NCI-H510A treated with DMSO at 0.1 percent for 48 hours (cell line): ENCODE results near the gene OPHN1.
"Not testable (repeated sequence)": the region's sequence is repeated elsewhere in the genome, so short reads cannot be mapped to it uniquely, and the experiment has no call there.

Experiments used
- DNase-seq: peaks from one replicate; lab custom pipeline; 2025; lab: John Stamatoyannopoulos, UW

OPHN1 gene

GRCh38 chrX:68355629-68355920, 77.7 kb downstream of the OPHN1 start:
- DNase-seq = no peak

GRCh38 chrX:68354879-68355628, 78.2 kb downstream of the OPHN1 start:
- DNase-seq = peak; percentile 6

- DNase-seq = no peak
These were observed 88.3 kb downstream of the OPHN1 start for GRCh38 chrX:68345025-68345424.

DNA sequence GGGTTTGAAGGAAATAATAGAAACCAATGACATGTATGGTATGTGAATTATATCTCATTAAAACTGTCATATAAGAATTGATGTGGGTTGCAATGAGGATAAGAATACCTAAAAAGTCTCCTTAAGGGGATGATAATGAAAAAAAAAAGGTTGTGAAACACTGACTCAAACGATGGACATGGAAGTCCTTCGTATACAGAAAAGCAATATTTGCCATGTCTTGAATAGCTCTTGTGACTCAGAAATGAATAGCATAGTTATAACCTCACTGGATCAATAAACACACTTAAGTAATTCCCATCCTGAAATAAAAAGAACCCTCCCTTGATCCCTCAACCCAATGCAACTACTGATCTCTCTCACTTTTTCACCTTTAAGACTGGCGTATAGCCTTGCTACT, 89.7 kb downstream of the OPHN1 start:
- no peak for DNase-seq

DNA sequence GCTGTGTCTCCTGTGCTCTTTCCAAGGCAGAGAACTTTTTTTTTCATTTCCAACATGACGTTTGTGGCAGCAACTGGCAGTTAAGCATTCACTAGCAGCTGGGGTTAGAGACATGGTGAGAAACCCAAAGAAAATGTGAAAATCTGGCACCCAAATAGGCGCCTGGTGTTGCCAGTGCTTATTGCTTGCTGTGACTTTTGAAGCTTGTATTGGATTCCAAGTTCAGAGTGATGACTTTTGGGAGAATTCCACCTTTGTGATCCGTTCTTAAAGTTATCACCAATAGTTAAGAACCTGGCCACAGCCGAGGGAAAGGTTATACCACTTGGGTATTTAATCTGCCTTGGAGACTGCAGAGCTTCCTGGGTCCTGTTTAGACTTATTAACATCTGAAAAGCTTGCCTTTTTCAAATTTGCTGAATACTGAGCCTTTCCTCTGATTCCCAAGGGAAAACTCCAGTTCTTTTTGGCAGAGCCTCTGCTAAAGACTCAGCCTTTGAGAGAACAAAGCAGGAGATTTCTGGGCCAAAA, 101.0 kb downstream of the OPHN1 start:
- DNase-seq = no peak

- DNase-seq = not testable (repeated sequence)
These were observed 106.5 kb downstream of the OPHN1 start for GRCh38 chrX:68326841-68327240.

- no peak for DNase-seq
These were observed 125.5 kb downstream of the OPHN1 start for GRCh38 chrX:68307769-68308168.

DNA sequence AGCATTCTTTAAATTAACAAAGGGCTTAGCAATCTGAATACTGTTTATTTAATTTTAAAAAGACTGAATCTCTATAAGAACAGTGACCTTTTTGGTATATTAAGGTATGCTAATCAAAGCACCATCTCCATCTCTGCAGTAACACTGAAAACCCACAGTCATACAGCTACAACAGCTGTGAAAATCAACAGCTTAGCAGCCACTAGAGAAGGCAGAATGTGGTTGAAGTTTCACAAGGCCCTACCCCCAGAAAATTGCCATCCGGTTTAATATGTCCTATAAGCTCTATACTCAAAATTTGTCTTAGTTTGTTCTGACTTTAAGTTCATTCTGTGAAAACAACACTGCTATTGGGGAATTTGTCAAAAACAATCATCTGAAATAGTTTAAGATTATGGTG, 128.7 kb downstream of the OPHN1 start:
- no peak for DNase-seq

GRCh38 chrX:68299898-68300297, 133.4 kb downstream of the OPHN1 start:
- no peak for DNase-seq

GRCh38 chrX:68292471-68292870, 140.8 kb downstream of the OPHN1 start:
- no peak for DNase-seq

DNA sequence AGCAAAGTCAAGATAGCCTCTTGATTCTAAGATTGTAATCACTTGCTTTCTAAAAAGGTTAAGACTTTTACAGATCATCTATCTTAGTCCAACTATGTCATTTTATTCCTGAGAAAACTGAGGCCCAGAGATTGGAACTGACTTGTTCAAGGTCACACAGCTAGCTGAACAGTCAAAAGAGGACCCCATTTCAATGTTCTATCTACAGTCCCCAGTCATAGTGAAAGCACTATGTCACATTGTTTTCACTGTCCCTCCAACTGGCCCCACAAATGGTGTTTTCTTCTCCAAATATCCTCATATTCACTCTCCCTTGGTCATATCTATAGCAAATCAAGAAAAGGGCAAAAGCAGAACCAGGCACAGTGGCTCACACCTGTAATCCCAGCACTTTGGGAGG, 145.2 kb downstream of the OPHN1 start:
- DNase-seq = no peak

GRCh38 chrX:68287419-68287818, 145.9 kb downstream of the OPHN1 start:
- no peak for DNase-seq

- DNase-seq = no peak
These were observed 146.3 kb downstream of the OPHN1 start for GRCh38 chrX:68286980-68287379.

DNA sequence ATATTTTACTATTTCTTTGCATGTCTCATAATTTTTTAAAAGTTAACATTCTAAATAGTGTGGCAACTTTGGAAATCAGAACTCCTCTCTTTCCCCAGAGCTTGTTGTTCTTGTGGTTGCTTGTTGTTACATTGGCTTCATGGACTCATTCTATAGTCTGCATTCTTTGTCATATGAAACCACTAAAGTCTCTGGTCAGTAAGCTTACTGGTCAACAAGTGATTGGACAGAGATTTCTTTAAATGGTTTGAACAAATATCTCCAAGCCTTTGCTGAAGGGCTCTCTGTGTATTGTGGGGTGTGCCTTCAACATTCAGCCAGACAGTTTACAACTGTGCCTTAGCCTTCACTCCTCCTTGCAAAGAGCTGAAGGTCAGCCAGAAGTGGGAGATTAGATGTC, 147.2 kb downstream of the OPHN1 start:
- DNase-seq = no peak

GRCh38 chrX:68284281-68284904, 148.9 kb downstream of the OPHN1 start:
- no peak for DNase-seq

- no peak for DNase-seq
These were observed 159.4 kb downstream of the OPHN1 start for GRCh38 chrX:68273887-68274286.

GRCh38 chrX:68264793-68265192, 168.5 kb downstream of the OPHN1 start:
- DNase-seq = not testable (repeated sequence)

GRCh38 chrX:68261060-68261672, 172.1 kb downstream of the OPHN1 start:
- no peak for DNase-seq

DNA sequence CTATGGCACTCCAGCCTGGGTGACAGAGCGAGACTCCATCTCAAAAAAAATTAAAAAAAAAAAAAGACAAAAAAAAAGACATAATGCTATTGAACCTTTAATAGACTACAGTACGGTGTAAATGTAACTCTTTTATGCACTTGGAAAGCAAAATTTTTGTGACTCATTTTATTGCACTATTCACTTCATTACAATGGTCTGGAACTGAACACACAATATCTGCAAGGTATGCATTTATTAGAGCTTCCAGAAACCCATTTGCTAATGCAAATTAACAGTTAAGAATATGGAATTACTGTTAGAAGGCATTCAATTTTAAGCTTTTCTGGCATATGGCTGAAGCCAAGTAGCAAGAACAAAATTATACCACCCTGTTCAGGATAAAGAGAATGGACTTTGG, 176.3 kb downstream of the OPHN1 start:
- no peak for DNase-seq

DNA sequence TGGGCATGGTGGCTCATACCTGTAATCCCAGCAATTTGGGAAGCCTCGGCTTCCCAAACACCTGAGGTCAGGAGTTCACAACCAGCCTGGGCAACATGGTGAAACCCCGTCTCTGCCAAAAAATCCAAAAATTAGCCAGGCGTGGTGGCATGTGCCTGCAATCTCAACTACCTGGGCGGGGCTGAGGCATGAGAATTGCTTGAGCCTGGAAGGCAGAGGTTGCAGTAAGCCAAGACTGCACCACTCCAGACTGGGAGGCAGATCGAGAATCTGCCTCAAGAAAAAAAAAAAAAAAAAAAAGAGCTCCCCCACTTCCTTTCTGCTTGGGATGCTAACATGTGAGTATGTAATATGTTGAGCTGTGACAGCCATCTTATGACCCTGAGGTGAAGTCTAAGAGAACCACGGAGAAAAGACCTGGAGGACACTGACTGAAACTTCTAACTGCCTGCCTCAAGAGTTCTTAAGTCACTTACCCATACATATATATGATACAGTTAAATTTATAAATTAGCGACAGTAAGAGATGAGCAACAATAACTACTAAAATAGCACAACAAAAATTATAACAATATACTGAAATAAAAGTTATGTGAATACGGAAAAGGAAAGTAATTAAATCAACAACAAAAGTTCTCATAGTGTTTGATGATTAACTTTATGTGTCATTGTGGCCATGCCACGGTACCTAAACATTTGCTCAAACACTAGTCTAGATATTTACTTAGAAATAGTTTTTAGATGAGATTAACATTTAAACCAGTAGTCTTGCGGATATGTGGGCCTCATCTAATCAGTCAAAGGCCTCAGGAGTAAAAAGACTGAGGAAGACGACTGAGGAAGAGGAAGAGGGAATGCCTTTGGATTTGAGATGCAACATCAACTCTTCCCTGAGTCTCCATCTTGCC, 178.3 kb downstream of the OPHN1 start:
- no peak for DNase-seq

DNA sequence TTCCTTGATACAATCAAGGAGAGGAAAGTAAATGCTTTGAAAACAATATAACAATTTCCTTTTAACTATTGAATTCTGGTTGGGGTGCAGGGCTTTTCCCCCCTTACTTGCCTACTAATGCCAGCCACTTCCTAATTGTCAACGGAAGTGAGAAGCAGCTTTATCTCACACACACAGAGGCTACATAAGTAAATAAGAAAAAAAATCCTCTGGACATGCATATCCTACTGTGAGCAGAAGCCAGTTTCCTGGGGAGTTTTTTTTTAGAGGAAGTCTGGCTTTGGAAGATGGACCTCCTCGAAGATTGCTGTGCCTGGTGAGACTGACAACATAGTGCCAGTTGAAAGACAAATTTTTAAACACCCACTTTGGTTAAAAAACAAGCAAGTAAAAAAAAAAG, 180.6 kb downstream of the OPHN1 start:
- DNase-seq = no peak

GRCh38 chrX:68249903-68250302, 183.4 kb downstream of the OPHN1 start:
- DNase-seq = no peak
